Osteocyte (in vitro differentiated cells): ENCODE results near the gene RAX2. TPM values are rescaled to one million over a fixed set of nuclear protein-coding genes. Genes with fewer than 3 reads are reported as not detected.
"Not testable (repeated sequence)": the region's sequence is repeated elsewhere in the genome, so short reads cannot be mapped to it uniquely, and the experiment has no call there.

ENCODE experiments used
- DNase-seq: peaks from one replicate; pipeline ENCODE4 v3.0.0; 2021; ENCODE audit warnings: mixed read lengths; ENCODE audit not compliant: unreplicated experiment; ENCODE audit errors: extremely low spot score
- H3K27ac Mint-ChIP-seq: one replicate; pipeline ENCODE4 v1.8.0; 2021; ENCODE audit warnings: mild to moderate bottlenecking, mixed read lengths; ENCODE audit not compliant: unreplicated experiment
- H3K27me3 Mint-ChIP-seq: one replicate; pipeline ENCODE4 v1.8.0; 2021; ENCODE audit warnings: mixed read lengths; ENCODE audit not compliant: unreplicated experiment
- H3K36me3 Mint-ChIP-seq: one replicate; pipeline ENCODE4 v1.8.0; 2021; ENCODE audit warnings: mixed read lengths; ENCODE audit not compliant: unreplicated experiment
- H3K4me1 Mint-ChIP-seq: one replicate; pipeline ENCODE4 v1.8.0; 2021; ENCODE audit warnings: mixed read lengths; ENCODE audit not compliant: unreplicated experiment
- H3K4me3 Mint-ChIP-seq: one replicate; pipeline ENCODE4 v1.8.0; 2021; ENCODE audit warnings: mild to moderate bottlenecking, moderate library complexity, mixed read lengths; ENCODE audit not compliant: unreplicated experiment
- H3K9me3 Mint-ChIP-seq: one replicate; pipeline ENCODE4 v1.8.0; 2021; ENCODE audit warnings: mixed read lengths; ENCODE audit not compliant: unreplicated experiment
- total RNA-seq: library from RNA; stranded (reverse); gene quantifications from 2 replicates; pipeline ENCODE4 v1.2.1, GENCODE V29; 2021
- TF ChIP-seq, protein P1 (sequence below): fragments of 200-600 bp; sonication (generic); IDR thresholded peaks from 2 replicates; pipeline ENCODE4 v1.5.0; 2021; ENCODE audit warnings: antibody characterized with exemption, mild to moderate bottlenecking, moderate library complexity

RAX2 gene
- total RNA-seq, 1 donor from 2014 or later: not detected

DNA sequence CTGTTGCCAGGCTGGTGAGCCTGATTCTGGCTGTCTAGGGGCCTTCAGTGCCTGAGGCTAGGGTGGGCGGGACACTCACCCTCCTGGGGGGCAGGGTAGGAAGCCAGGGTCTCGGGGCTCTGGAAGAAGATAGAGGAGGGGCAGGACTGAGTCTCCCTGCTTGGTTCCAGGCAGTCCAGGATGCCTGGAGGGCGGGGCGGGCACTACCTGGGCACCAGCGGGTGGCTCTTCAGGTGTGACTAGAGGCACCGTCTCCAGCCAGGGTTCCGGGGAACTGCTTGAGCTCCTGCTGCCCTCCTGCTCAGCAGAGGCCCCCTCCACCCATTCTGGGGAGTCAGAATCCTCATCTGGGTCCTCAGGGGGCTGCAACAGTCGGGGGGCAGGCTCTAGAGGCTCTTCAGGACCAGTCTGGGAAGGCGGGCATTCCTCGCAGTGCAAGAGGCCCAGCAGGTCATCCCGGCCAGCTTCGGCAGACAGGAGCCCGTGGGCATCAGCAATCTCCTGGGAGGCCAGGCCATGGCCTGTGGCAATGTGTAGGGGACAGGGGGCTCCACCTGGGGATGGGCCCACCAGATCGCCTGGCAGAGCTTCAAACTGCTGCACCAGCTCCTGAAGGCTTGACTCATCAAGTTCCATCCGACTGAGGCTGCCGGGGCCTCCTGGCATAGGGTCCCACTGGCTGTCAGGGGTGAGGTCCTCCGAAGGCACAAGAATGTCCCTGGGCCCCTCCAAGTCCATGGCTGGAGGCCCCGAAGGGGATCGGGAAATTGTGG, 12.4 kb downstream of the RAX2 start:
- Mint-ChIP-seq H3K27me3 (no peaks in the 10 kb centered on the region), H3K4me3 (peak overlapping the region; percentile 96), H3K9me3 (no peaks in the 10 kb centered on the region), H3K27ac (no peak overlapping the region), H3K36me3 (peaks cover 6% of the 10 kb centered on the region), H3K4me1 (peaks cover 25% of the 10 kb centered on the region)
- TF ChIP-seq, protein P1, sequence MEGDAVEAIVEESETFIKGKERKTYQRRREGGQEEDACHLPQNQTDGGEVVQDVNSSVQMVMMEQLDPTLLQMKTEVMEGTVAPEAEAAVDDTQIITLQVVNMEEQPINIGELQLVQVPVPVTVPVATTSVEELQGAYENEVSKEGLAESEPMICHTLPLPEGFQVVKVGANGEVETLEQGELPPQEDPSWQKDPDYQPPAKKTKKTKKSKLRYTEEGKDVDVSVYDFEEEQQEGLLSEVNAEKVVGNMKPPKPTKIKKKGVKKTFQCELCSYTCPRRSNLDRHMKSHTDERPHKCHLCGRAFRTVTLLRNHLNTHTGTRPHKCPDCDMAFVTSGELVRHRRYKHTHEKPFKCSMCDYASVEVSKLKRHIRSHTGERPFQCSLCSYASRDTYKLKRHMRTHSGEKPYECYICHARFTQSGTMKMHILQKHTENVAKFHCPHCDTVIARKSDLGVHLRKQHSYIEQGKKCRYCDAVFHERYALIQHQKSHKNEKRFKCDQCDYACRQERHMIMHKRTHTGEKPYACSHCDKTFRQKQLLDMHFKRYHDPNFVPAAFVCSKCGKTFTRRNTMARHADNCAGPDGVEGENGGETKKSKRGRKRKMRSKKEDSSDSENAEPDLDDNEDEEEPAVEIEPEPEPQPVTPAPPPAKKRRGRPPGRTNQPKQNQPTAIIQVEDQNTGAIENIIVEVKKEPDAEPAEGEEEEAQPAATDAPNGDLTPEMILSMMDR: no peak
- no peak for DNase-seq

GRCh38 chr19:3758297-3758696, 13.7 kb downstream of the RAX2 start:
- not testable (repeated sequence) for H3K36me3 Mint-ChIP-seq, H3K27me3 Mint-ChIP-seq, H3K27ac Mint-ChIP-seq, H3K4me3 Mint-ChIP-seq, DNase-seq, H3K9me3 Mint-ChIP-seq
- H3K4me1 Mint-ChIP-seq: peaks cover 23% of the 10 kb centered on the region

DNA sequence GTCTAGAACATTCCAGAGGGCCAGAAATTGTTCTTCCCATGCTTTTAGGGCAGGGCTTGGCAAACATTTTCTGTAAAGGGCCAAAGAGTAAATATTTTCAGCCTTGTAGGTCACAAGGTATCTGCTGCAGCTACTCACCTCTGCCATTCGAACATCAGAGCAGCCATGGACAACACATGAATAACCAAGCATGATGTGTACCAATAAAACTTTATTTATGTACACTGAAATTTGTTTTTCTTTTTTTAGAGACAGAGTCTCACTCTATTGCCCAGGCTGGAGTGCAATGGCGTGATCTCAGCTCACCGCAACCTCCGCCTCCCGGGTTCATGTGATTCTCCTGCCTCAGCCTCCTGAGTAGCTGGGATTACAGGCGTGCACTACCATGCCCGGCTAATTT, 14.3 kb downstream of the RAX2 start:
- not testable (repeated sequence) for H3K27ac Mint-ChIP-seq, H3K9me3 Mint-ChIP-seq, DNase-seq, H3K4me3 Mint-ChIP-seq, H3K36me3 Mint-ChIP-seq, H3K27me3 Mint-ChIP-seq
- peaks cover 18% of the 10 kb centered on the region for H3K4me1 Mint-ChIP-seq

GRCh38 chr19:3753631-3754410, 18.2 kb downstream of the RAX2 start:
- Mint-ChIP-seq H3K9me3 (no peaks in the 10 kb centered on the region), H3K27ac (no peak overlapping the region), H3K27me3 (no peaks in the 10 kb centered on the region), H3K4me1 (peaks cover 1% of the 10 kb centered on the region), H3K36me3 (peaks cover 12% of the 10 kb centered on the region), H3K4me3 (no peak overlapping the region)
- TF ChIP-seq, protein P1: no peak
- no peak for DNase-seq

DNA sequence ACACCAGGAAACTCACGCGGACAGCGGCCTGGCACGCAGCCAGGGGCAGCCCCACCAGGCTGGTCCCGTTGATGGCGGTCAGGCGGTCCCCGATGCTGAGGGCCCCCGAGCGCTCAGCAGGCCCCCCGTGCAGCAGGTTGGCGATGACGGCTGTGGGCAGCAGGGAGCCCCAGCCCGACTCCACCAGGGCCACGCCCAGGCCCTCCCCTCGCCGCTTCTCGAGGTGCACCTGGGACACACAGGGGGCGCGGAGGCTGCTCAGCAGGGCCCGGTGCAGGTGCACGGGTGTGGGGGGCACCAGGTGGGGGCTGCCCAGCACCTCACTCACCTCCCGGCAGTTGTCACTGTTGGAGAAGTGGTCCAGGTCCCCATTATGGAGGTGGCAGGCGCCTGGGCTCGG, 19.5 kb downstream of the RAX2 start:
- peak; percentile 84 for DNase-seq
- Mint-ChIP-seq H3K9me3 (no peaks in the 10 kb centered on the region), H3K4me3 (no peak overlapping the region), H3K27ac (no peak overlapping the region), H3K36me3 (peaks cover 12% of the 10 kb centered on the region), H3K27me3 (no peaks in the 10 kb centered on the region), H3K4me1 (peaks cover 1% of the 10 kb centered on the region)
- TF ChIP-seq, protein P1: no peak

DNA sequence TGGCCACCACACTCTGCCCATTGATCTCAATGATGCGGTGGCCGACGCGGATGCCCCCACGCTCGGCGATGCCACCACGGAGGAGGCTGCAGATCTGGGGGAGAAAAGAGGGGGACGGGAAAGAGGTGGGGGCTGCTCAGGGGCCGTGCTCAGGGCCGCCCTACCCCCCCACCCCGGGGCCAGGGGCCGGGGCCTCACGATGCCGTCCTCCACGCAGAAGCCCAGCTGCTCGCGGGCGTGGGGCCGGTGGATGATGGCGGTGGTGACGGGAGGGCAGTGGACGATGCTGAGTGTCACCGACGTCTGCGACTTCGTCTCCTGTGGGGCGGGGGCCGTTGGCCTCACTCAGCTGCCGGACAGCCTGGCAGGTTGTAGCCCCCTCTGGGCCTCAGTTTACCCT, 20.8 kb downstream of the RAX2 start:
- TF ChIP-seq, protein P1: no peak
- Mint-ChIP-seq H3K27ac (no peak overlapping the region), H3K9me3 (no peaks in the 10 kb centered on the region), H3K4me3 (no peak overlapping the region), H3K27me3 (no peaks in the 10 kb centered on the region), H3K36me3 (peaks cover 9% of the 10 kb centered on the region), H3K4me1 (no peaks in the 10 kb centered on the region)
- DNase-seq: no peak
